ENCODE data around the gene TCEA2.

The TCEA2 gene

GRCh38 chr20:64062596-64063388, at the start of gene TCEA2:
TCEA2 (plus strand) TSS chr20:64063198; CDS start chr20:64063313, 115 bp downstream.
- FAIRE-seq: peak; percentile 70

GRCh38 chr20:64015635-64016034, 47.4 kb upstream of the TCEA2 start:
- no peak for DNase-seq (ENCODE audit: insufficient read length, low spot score)
- FAIRE-seq: no peak

More at GRCh38 chr20:64062596-64063388, at the start of gene TCEA2:
- peak; percentile 98 for DNase-seq (ENCODE audit: insufficient read length, low spot score)

GRCh38 chr20:64021124-64021975, 41.6 kb upstream of the TCEA2 start:
- no peak for DNase-seq (ENCODE audit: insufficient read length, low spot score)
- FAIRE-seq: no peak

- no peak for DNase-seq (ENCODE audit: insufficient read length, low spot score)
- no peak for FAIRE-seq
Observed at GRCh38 chr20:64022671-64023360, 40.2 kb upstream of the TCEA2 start.

- FAIRE-seq: no peak
- DNase-seq (ENCODE audit: insufficient read length, low spot score): no peak
Observed at GRCh38 chr20:64023361-64024140, 39.4 kb upstream of the TCEA2 start.

- no peak for FAIRE-seq
- DNase-seq (ENCODE audit: insufficient read length, low spot score): no peak
Observed at GRCh38 chr20:64024141-64024990, 38.6 kb upstream of the TCEA2 start.

- no peak for DNase-seq (ENCODE audit: insufficient read length, low spot score)
- FAIRE-seq: no peak
Observed at GRCh38 chr20:64025101-64025825, 37.7 kb upstream of the TCEA2 start.

- FAIRE-seq: no peak
- DNase-seq (ENCODE audit: insufficient read length, low spot score): no peak
Observed at GRCh38 chr20:64025826-64026412, 37.1 kb upstream of the TCEA2 start.

- no peak for FAIRE-seq
- DNase-seq (ENCODE audit: insufficient read length, low spot score): no peak
Observed at GRCh38 chr20:64027981-64028685, 34.9 kb upstream of the TCEA2 start.

- no peak for DNase-seq (ENCODE audit: insufficient read length, low spot score)
- FAIRE-seq: no peak
Observed at GRCh38 chr20:64029293-64030117, 33.5 kb upstream of the TCEA2 start.

GRCh38 chr20:64030371-64031134, 32.4 kb upstream of the TCEA2 start:
- DNase-seq (ENCODE audit: insufficient read length, low spot score): no peak
- FAIRE-seq: no peak

- FAIRE-seq (no peak), DNase-seq (ENCODE audit: insufficient read length, low spot score) (no peak)
Observed at GRCh38 chr20:64031822-64032314, 31.1 kb upstream of the TCEA2 start.

- FAIRE-seq (no peak), DNase-seq (ENCODE audit: insufficient read length, low spot score) (no peak)
Observed at GRCh38 chr20:64032706-64033624, 30.0 kb upstream of the TCEA2 start.

GRCh38 chr20:64033981-64034493, 29.0 kb upstream of the TCEA2 start:
- FAIRE-seq (no peak), DNase-seq (ENCODE audit: insufficient read length, low spot score) (no peak)

Data from GM19239 (cell line).